ENCODE measurements around the gene FGF11. TPM values are rescaled to one million over a fixed set of nuclear protein-coding genes. Genes with fewer than 3 reads are reported as not detected.

Gene FGF11
- total and polyA plus RNA-seq, 2 of the 13 experiments (the other 11 are each of a cell fraction or from before 2014, with no cell fraction given): 0.20 to 7.6 TPM

DNA sequence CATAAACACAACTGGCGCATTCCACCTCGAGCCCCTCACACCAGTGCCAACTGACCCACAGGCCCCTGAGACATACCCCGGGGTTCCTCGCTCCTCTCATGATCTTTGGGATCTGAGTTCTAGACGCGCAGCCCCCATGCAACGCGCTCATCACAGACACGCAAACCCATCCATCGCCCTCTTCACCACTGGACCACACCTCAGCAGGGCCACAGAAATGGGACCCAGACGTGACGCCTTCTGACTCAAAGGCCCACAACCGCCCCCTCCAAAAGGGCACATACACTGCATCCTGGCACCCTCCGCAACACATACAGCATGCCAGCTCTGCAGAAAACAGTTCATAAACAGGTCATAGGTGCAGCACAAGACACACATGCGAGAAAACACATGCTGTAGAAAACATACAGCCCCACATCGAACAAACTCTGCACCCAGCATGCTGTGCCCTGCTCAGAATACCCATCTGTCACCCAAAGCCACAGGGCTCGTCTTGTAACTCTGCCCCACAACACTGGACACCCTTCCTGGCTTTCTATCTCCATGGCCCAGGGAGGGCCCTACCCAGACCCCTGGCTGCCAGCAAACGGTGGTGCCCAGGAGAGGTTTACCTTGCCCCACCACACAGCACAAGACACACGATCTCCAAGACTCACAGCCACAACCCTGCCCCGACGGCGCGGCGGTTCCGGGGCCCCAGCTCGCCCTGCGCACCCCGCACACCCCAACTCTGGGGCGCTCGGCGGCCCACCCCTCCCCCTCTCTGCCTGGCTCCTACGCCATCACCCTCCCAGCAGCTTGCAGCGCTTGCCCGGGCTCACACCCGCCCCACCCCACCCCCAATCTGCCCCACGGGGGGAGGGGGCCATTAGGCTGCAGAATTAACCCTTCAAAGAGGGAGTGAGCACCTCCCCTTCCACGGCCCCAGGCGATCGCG, 39.2 kb downstream of the FGF11 start (continued):
- no peak for TF ChIP-seq ZNF317 (CRISPR knock-in tag; IDR thresholded peaks at IDR 0.05)
- TF ChIP-seq ZNF20 (CRISPR knock-in tag; IDR thresholded peaks at IDR 0.05): no peak
- TF ChIP-seq ZNF441 (CRISPR knock-in tag; IDR thresholded peaks at IDR 0.05; ENCODE audit: borderline replicate concordance): no peak
- TF ChIP-seq TMF1 (CRISPR knock-in tag; IDR thresholded peaks at IDR 0.05; ENCODE audit: low read depth): peak; percentile 24; the same call in 1 of the 2 replicates
- 0 out of 2 replicates have a peak, but pooled peaks have one; percentile 21 for TF ChIP-seq ZNF451 (CRISPR knock-in tag; IDR thresholded peaks at IDR 0.05)
- TF ChIP-seq ZNF619 (CRISPR knock-in tag; IDR thresholded peaks at IDR 0.05): 0 out of 2 replicates have a peak, but pooled peaks have one; percentile 43
- TF ChIP-seq, protein P1, sequence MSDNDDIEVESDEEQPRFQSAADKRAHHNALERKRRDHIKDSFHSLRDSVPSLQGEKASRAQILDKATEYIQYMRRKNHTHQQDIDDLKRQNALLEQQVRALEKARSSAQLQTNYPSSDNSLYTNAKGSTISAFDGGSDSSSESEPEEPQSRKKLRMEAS (IDR thresholded peaks at IDR 0.05): no peak
- TF ChIP-seq ZNF589 (CRISPR knock-in tag; conservative IDR thresholded peaks at IDR 0.05): 0 out of 2 replicates have a peak, but pooled peaks have one; percentile 39
- TF ChIP-seq TBX3 (IDR thresholded peaks at IDR 0.05; ENCODE audit: borderline replicate concordance): no peak
- no peak for TF ChIP-seq TARDBP (CRISPR knock-in tag; IDR thresholded peaks at IDR 0.05)
- no peak for TF ChIP-seq ZNF354B (CRISPR knock-in tag; IDR thresholded peaks at IDR 0.05)
- no peak for TF ChIP-seq IRF2 (CRISPR knock-in tag; IDR thresholded peaks at IDR 0.05)
- no peak for TF ChIP-seq NBN (conservative IDR thresholded peaks at IDR 0.05)
- TF ChIP-seq CHD2 (IDR thresholded peaks at IDR 0.05; ENCODE audit: low read depth, low read length): 0 out of 2 replicates have a peak, but pooled peaks have one; percentile 23
- TF ChIP-seq, protein P2, sequence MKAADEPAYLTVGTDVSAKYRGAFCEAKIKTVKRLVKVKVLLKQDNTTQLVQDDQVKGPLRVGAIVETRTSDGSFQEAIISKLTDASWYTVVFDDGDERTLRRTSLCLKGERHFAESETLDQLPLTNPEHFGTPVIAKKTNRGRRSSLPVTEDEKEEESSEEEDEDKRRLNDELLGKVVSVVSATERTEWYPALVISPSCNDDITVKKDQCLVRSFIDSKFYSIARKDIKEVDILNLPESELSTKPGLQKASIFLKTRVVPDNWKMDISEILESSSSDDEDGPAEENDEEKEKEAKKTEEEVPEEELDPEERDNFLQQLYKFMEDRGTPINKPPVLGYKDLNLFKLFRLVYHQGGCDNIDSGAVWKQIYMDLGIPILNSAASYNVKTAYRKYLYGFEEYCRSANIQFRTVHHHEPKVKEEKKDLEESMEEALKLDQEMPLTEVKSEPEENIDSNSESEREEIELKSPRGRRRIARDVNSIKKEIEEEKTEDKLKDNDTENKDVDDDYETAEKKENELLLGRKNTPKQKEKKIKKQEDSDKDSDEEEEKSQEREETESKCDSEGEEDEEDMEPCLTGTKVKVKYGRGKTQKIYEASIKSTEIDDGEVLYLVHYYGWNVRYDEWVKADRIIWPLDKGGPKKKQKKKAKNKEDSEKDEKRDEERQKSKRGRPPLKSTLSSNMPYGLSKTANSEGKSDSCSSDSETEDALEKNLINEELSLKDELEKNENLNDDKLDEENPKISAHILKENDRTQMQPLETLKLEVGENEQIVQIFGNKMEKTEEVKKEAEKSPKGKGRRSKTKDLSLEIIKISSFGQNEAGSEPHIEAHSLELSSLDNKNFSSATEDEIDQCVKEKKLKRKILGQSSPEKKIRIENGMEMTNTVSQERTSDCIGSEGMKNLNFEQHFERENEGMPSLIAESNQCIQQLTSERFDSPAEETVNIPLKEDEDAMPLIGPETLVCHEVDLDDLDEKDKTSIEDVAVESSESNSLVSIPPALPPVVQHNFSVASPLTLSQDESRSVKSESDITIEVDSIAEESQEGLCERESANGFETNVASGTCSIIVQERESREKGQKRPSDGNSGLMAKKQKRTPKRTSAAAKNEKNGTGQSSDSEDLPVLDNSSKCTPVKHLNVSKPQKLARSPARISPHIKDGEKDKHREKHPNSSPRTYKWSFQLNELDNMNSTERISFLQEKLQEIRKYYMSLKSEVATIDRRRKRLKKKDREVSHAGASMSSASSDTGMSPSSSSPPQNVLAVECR (CRISPR knock-in tag; IDR thresholded peaks at IDR 0.05; ENCODE audit: borderline replicate concordance): peak; percentile 27
- TF ChIP-seq, protein P3, sequence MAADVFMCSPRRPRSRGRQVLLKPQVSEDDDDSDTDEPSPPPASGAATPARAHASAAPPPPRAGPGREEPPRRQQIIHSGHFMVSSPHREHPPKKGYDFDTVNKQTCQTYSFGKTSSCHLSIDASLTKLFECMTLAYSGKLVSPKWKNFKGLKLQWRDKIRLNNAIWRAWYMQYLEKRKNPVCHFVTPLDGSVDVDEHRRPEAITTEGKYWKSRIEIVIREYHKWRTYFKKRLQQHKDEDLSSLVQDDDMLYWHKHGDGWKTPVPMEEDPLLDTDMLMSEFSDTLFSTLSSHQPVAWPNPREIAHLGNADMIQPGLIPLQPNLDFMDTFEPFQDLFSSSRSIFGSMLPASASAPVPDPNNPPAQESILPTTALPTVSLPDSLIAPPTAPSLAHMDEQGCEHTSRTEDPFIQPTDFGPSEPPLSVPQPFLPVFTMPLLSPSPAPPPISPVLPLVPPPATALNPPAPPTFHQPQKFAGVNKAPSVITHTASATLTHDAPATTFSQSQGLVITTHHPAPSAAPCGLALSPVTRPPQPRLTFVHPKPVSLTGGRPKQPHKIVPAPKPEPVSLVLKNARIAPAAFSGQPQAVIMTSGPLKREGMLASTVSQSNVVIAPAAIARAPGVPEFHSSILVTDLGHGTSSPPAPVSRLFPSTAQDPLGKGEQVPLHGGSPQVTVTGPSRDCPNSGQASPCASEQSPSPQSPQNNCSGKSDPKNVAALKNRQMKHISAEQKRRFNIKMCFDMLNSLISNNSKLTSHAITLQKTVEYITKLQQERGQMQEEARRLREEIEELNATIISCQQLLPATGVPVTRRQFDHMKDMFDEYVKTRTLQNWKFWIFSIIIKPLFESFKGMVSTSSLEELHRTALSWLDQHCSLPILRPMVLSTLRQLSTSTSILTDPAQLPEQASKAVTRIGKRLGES (CRISPR knock-in tag; IDR thresholded peaks at IDR 0.05; ENCODE audit: borderline replicate concordance): no peak
- TF ChIP-seq, protein P4, sequence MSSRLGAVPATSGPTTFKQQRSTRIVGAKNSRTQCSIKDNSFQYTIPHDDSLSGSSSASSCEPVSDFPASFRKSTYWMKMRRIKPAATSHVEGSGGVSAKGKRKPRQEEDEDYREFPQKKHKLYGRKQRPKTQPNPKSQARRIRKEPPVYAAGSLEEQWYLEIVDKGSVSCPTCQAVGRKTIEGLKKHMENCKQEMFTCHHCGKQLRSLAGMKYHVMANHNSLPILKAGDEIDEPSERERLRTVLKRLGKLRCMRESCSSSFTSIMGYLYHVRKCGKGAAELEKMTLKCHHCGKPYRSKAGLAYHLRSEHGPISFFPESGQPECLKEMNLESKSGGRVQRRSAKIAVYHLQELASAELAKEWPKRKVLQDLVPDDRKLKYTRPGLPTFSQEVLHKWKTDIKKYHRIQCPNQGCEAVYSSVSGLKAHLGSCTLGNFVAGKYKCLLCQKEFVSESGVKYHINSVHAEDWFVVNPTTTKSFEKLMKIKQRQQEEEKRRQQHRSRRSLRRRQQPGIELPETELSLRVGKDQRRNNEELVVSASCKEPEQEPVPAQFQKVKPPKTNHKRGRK (CRISPR knock-in tag; IDR thresholded peaks at IDR 0.05): no peak
- TF ChIP-seq HDAC6 (IDR thresholded peaks at IDR 0.05; ENCODE audit: low read depth, low read length): no peak
- TF ChIP-seq PAWR (CRISPR knock-in tag; IDR thresholded peaks at IDR 0.05; ENCODE audit: borderline replicate concordance): no peak
- TF ChIP-seq PHF20 (CRISPR knock-in tag; IDR thresholded peaks at IDR 0.05): no peak
- TF ChIP-seq NCOA5 (CRISPR knock-in tag; IDR thresholded peaks at IDR 0.05): no peak

All from HepG2 (cell line).